Measurements from ENCODE around the gene MOB1A.
A peak's percentile ranks its signal among the peaks of the same experiment; 100 is the strongest.

The MOB1A gene

GRCh38 chr2:74178211-74179062 lies at the start of gene MOB1A:
Gene MOB1A, minus strand, starts transcription at chr2:74178879. Its CDS starts 205 bp downstream, at chr2:74178674.
- H3K27ac ChIP-seq (ENCODE audit: low read length), result peak within 1 kb of the TSS; percentile 93
- no peaks in the 10 kb centered on the region for H3K27me3 ChIP-seq (ENCODE audit: insufficient read depth, low read length, poor library complexity)
- peaks cover 38% of the 10 kb centered on the region for H4K20me1 ChIP-seq (ENCODE audit: insufficient read depth, low read length)
- H3K9ac ChIP-seq (ENCODE audit: low read depth, low read length), result peak within 1 kb of the TSS; percentile 100
- H2AFZ ChIP-seq (ENCODE audit: low read depth, low read length), result peak within 1 kb of the TSS; percentile 91
- peak within 1 kb of the TSS; percentile 100 for H3K4me3 ChIP-seq (ENCODE audit: low read depth in 1 of 2, low read length in 2 of 2)
- H3K9me3 ChIP-seq (ENCODE audit: insufficient read depth, low read length, severe bottlenecking), result no peaks in the 10 kb centered on the region
- H3K4me1 ChIP-seq (ENCODE audit: insufficient read depth, low read length), result peaks cover 34% of the 10 kb centered on the region
- TF ChIP-seq EZH2 (IDR thresholded peaks at IDR 0.05; ENCODE audit: borderline replicate concordance, low read depth, low read length, severe bottlenecking) (no peak), CTCF (IDR thresholded peaks at IDR 0.05; ENCODE audit: borderline replicate concordance, extremely low read depth, low read length, poor library complexity, severe bottlenecking) (no peak)
- H3K79me2 ChIP-seq (ENCODE audit: insufficient read depth, low read length), result peaks cover 58% of the 10 kb centered on the region
- DNase-seq (peak; percentile 99), ATAC-seq (ENCODE audit: insufficient read depth, low read depth) (peak; percentile 96)
- H3K4me2 ChIP-seq (ENCODE audit: insufficient read depth, low read length), result peak within 1 kb of the TSS; percentile 85
- H3K36me3 ChIP-seq (ENCODE audit: insufficient read depth, low read length), result peaks cover 10% of the 10 kb centered on the region

GRCh38 chr2:74227646-74228045 lies 49.0 kb upstream of the MOB1A start:
- H3K9ac ChIP-seq (ENCODE audit: low read depth, low read length), result no peak overlapping the region
- H3K79me2 ChIP-seq (ENCODE audit: insufficient read depth, low read length), result no peaks in the 10 kb centered on the region
- H3K36me3 ChIP-seq (ENCODE audit: insufficient read depth, low read length), result no peaks in the 10 kb centered on the region
- H4K20me1 ChIP-seq (ENCODE audit: insufficient read depth, low read length), result peaks cover under 1% of the 10 kb centered on the region; the same call in 1 of the 2 replicates
- H3K4me1 ChIP-seq (ENCODE audit: insufficient read depth, low read length), result no peaks in the 10 kb centered on the region
- ATAC-seq (ENCODE audit: insufficient read depth, low read depth), result no peak
- DNase-seq, result no peak
- H3K4me3 ChIP-seq (ENCODE audit: low read depth in 1 of 2, low read length in 2 of 2), result no peak overlapping the region
- TF ChIP-seq CTCF (IDR thresholded peaks at IDR 0.05; ENCODE audit: borderline replicate concordance, extremely low read depth, low read length, poor library complexity, severe bottlenecking), result no peak
- no peak for TF ChIP-seq EZH2 (IDR thresholded peaks at IDR 0.05; ENCODE audit: borderline replicate concordance, low read depth, low read length, severe bottlenecking)
- no peaks in the 10 kb centered on the region for H3K9me3 ChIP-seq (ENCODE audit: insufficient read depth, low read length, severe bottlenecking)
- no peak overlapping the region for H3K27ac ChIP-seq (ENCODE audit: low read length)
- H3K4me2 ChIP-seq (ENCODE audit: insufficient read depth, low read length), result no peak overlapping the region
- H3K27me3 ChIP-seq (ENCODE audit: insufficient read depth, low read length, poor library complexity), result no peaks in the 10 kb centered on the region
- H2AFZ ChIP-seq (ENCODE audit: low read depth, low read length), result no peak overlapping the region

DNA sequence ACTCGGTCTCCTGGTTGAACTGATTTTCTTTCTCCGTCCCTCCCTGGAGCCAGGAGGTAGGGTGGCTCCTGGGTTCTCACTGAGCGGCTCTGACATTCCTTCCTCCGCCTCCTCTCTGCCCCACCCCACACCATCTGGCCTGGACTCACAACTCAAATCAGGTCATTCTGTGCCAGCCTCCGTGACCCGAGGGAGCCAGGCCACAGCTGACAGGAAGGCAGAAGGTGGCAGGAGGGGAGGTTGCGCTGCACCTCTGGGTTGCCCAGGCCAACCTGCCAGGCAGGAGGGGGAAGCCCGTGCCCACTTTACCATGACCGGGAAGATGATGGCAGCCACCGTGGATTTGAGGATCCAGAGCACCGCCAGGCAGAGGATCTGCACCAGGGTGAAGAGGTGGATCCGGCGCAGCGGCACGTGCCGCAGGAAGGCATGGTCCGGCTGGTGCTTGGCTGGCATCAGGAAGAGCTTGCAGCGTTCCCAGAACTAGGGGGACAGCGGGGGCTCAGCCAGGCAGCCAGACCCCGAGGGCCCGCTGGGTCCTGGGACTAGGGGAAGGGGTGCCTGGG lies 48.1 kb upstream of the MOB1A start:
- Histone ChIP-seq H4K20me1 (ENCODE audit: insufficient read depth, low read length) (peaks cover 7% of the 10 kb centered on the region; the same call in 1 of the 2 replicates), H3K4me1 (ENCODE audit: insufficient read depth, low read length) (no peaks in the 10 kb centered on the region), H3K27me3 (ENCODE audit: insufficient read depth, low read length, poor library complexity) (no peaks in the 10 kb centered on the region), H2AFZ (ENCODE audit: low read depth, low read length) (no peak overlapping the region), H3K36me3 (ENCODE audit: insufficient read depth, low read length) (no peaks in the 10 kb centered on the region), H3K4me3 (ENCODE audit: low read depth in 1 of 2, low read length in 2 of 2) (no peak overlapping the region), H3K79me2 (ENCODE audit: insufficient read depth, low read length) (no peaks in the 10 kb centered on the region), H3K27ac (ENCODE audit: low read length) (no peak overlapping the region), H3K4me2 (ENCODE audit: insufficient read depth, low read length) (no peak overlapping the region), H3K9ac (ENCODE audit: low read depth, low read length) (no peak overlapping the region), H3K9me3 (ENCODE audit: insufficient read depth, low read length, severe bottlenecking) (no peaks in the 10 kb centered on the region)
- ATAC-seq (ENCODE audit: insufficient read depth, low read depth), result no peak
- TF ChIP-seq CTCF (IDR thresholded peaks at IDR 0.05; ENCODE audit: borderline replicate concordance, extremely low read depth, low read length, poor library complexity, severe bottlenecking), result no peak
- TF ChIP-seq EZH2 (IDR thresholded peaks at IDR 0.05; ENCODE audit: borderline replicate concordance, low read depth, low read length, severe bottlenecking), result no peak
- DNase-seq, result no peak

Measured in DND-41 (cell line).